ENCODE results near the gene MYLK.

Gene MYLK

DNA sequence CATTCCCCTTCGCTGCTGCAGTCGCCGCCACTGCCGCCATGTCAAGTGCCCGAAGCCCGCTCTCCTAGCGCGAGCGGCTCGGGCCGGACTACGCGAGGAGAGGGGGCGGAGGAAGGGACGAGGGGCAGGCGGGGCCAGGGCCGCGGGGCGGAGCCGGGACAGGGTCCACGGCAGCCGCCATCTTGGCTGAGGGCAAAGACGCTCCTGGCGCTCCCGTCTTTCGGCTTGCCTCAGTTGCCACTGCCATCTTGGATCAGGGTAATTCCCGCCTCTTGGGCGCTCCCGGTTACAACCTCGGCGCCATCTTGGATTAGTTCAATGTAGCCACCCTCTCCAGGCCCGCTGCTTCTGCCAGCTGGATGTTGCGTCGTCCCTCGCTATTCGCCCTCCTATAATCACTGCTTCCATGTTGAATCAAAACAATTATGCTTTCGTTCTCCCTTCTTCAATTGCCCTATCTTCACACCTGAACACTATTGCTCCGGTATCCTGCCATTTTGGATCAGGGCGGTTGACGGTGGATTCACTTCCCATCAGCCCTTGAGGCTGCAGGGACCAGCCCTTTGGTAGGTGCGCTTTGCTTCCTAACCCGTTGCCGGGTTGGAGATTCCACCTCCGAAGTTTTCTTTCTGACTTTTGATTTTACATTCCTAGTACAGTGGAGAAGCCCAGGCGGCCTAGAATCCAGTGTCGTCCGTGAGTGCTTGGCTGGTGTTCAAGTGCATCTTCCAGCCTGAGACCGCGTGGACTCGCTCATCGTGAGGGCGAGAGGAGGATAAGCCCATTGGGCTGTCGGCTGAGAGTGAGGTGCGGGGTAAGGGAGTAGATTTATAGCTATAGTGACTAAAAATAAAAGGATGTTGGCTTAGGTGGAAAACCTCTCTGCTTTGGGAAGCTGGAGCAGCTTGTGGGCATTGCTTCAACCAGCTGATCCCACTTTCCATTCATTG is 298.9 kb downstream of the MYLK start, which contains the start of gene HACD2:
Gene HACD2, minus strand, starts transcription at position 66 of the 950 bp plus-strand sequence. Its CDS starts 26 bp downstream, at position 40.
- DNase-seq: peak; percentile 98

DNA sequence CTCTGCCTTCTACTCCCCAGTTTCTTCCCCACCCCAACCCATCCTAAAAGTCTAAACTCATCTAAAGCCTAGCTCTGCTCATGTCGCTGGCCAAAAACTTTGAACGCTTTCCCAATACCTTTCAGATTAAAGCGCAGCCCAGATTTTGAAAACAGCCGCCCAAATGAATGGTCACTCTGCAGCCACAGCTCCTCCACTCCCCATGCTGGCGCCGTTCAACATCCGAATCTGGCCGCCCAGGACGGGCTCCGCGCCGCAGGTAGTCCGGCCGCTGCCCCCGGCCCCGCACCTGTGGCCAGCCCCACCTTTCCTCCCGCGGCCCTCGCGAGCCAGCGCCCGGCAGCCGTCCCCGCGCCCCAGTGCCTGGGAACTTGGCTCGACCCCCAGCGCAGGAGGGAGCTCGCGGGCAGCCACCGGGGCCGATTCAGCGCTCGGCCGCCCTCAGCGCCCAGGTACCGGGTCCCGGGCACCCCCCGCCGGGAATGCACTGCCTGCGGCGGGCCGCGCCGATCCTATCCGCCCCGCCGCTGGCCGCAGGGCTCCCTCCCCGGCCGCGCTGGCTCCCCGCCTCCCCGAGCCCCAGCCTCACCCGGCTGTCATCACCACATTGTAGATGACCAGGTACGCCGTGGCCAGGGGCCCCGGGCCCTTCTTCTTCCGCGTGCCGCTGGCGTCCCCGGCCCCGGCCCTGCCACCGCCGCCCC is 299.7 kb downstream of the MYLK start:
- DNase-seq: no peak

DNA sequence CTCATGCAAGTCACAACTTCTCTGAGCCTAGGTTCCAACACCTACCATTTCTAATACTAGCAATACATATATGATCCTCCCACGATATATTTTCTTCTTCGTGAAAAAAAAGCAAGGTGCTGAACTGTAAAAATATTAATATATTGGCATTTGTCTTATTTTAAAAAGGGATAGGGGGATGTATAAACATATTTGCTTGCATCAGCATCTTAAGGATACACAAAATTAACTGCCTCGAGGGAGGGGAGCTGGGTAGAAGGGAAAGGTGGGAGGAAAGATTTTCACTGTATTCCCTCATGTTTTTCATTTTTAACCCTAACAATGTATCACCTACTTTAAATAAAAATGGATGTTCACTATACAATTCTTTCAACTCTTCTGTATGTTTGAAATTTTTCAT is 300.6 kb downstream of the MYLK start:
- no peak for DNase-seq

DNA sequence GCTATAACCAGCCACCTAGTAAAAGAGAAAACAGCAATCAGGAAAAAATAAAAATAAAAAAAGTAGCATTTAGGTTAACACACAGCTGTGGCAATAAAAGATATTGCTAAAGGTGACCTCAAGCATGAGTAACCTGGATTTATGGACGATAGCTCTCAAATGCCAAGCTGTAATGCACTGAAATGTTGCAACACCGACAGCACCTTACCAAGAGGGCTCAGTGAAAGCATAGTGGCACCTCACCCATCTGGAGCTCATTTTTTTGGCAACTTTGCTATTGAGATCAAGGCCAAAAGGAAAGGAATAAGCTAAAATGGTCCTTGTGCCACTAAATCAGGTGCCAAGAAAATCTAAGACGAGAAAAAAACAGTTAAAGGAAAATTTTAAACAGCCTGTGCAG is 301.8 kb downstream of the MYLK start:
- DNase-seq: no peak

DNA sequence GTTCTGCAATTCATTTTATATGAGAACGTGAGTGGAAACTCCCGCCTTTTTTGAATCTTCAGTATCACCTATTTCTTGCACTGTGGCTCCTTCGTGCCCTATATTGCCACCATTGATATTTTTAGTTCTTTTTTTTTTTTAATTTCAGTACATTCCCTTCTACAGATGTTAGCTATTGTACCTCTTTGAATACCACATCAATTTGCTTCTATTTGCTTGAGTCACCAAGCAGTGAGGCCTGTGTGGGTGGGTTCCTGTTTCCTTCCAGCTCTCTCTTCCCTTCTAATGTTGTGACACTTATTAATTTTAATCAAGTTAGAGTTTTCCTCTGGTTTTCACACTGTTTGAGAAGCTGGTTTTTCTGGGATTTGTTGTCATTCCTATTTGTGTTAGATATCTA is 308.0 kb downstream of the MYLK start:
- no peak for DNase-seq

DNA sequence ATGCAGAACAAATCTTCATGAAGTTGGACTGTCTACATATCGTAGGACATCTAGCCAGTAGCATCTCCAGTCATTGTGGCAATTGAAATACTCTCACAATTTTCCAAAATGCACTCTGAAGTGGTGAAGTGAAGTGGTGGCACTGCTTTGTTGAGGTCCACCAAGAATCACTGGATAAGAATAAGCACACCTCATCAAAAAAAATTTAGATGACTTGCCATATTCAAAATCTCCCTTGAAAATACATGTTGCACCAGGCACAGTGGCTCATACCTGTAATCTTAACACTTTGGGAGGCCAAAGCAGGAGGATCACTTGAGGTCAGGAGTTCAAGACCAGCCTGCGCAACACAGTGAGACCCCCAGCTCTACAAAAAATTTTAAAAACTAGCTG is 312.2 kb downstream of the MYLK start:
- no peak for DNase-seq

DNA sequence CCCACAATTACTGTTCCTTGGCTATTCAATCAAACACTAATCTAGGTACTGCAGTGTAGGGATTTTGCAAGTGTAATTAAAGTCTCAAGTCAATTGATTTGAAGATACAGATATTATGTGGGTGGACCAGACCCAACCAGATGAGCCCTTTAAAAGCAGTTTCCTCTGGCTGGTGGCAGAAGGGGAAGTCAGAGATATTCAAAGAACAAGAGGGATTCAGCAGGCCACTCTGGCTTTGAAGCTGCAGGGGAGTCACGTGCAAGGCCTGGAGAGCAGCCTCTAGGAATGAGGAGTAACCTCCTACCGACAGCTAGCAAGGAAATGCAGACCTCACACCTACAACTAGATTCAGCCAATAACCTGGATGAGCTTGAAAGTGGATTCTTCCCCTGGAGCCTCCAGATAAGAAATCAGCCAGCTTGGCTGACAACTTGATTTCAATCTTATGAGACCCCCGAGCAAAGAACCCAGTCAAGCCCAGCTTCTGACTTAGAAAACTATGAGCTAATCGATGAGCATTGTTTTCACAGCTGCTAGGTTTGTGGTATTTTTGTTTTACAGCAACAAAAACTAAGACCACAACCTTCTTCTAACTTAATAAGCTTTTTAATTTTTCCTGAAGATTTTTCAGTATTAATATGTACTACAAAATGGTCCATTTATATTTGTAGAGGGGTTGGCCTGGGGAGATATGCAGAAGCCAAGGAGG is 312.7 kb downstream of the MYLK start:
- no peak for DNase-seq

DNA sequence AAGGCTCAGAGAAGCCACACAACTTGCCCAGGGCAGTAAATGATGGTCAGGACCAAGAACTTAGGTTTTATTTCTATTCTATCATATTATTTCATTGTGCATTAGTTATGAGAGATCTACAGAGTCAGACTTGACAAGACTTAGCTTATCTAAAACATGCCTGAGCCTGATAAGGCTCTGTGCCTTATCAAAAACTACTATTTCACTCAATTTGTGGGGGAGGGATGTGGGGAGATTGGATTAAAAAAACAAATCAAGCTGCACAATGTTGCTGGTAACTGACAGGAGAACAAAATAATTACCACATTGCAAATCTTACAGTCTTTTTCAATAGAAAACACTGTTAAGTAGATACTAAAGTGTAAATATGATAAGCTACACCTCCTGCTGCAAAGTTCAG is 315.3 kb downstream of the MYLK start:
- DNase-seq: no peak

DNA sequence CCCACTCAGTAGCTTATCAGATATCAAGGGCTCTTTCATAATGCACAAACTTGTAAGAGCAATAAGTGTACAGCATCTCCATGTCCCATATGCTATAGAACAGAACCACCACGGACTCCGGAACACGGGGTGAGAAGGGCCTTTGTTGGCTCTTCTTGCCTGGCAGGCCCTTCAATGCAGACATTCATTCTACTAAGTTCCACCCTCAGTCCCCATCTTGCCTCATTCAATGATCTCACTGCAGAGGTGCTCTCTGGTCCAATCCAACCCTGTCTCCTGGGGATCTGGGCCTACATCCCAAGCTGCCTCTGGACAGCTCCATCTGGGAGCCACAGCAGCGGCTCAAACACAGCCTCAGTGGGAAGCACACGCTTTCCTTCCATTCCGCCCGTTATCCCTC is 316.1 kb downstream of the MYLK start:
- DNase-seq: no peak

DNA sequence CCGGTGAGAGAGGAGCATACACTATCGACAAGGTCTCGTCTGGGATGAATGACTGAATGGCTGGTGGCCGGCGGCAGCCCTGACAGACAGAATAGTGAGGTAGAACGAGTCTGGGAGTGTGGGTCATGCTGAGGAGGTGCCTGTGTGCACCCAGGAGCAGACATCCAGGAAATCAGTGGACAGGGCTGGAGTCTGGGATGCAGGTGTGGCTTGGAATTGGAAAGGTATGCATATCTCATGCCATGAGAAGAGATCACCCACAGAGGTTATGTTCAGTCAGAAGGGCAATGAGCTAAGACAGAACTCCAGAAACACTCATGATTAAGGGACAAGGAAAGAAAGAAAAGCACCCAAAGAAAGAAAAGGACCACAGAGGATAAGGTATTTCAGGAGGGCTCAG is 320.1 kb downstream of the MYLK start:
- DNase-seq: no peak

DNA sequence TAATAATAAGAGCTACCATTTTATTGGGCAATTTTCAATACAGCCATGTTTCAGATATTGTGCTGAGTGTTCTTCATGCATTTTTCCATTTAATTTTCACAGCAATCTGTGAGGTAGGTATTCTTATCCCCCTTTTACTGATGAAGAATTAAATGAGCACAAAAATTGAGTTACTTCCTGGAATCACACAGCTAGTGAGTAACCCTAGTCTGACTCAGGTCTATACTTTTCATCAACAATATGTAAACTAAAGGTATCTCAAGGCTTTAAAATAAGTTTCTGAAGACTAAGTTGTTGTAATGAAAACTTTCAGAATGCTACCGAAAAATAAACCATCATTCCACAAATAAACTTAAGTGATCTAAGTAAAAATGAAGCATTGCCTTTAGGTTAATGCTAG is 321.6 kb downstream of the MYLK start:
- no peak for DNase-seq

DNA sequence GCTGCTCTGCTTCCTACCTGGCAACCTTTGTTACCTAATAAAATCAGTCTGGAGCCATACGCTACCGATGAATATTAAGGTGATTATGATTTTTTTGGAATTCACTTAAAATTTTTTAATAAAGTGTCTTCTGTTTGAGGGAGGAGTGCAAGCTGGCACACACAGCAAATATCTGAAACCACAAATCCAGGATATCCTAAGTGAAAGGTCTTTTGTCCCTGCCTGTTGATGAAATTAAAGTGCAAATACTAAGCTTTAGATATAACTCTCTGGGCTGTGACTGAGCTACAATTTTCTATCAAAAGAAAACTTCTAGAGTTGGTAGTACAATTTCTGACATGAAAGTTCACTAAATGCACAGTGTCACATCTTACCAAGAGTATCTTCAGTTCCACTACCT is 322.9 kb downstream of the MYLK start:
- DNase-seq: no peak

Measured in fibroblast of skin of back (primary cell).